ENCODE data around the gene CCSER2.

The CCSER2 gene

GRCh38 chr10:84550756-84551436 is 222.5 kb downstream of the CCSER2 start:
- no peak for DNase-seq

GRCh38 chr10:84551437-84552120 is 223.2 kb downstream of the CCSER2 start:
- DNase-seq: no peak

- DNase-seq: no peak
These were observed 224.1 kb downstream of the CCSER2 start for GRCh38 chr10:84552478-84552877.

- no peak for DNase-seq
These were observed 234.2 kb downstream of the CCSER2 start for GRCh38 chr10:84562592-84562991.

GRCh38 chr10:84563355-84563754 is 235.0 kb downstream of the CCSER2 start:
- DNase-seq: no peak

GRCh38 chr10:84563868-84564267 is 235.5 kb downstream of the CCSER2 start:
- no peak for DNase-seq

- DNase-seq: no peak
These were observed 237.6 kb downstream of the CCSER2 start for GRCh38 chr10:84565881-84566582.

- DNase-seq: no peak
These were observed 238.7 kb downstream of the CCSER2 start for GRCh38 chr10:84567133-84567532.
